ENCODE results near the gene SYNGAP1.
"Not testable (repeated sequence)": the region's sequence is repeated elsewhere in the genome, so short reads cannot be mapped to it uniquely, and the experiment has no call there.

The SYNGAP1 gene

GRCh38 chr6:33469661-33470060 is 49.8 kb downstream of the SYNGAP1 start:
- no peak for DNase-seq (ENCODE audit: low read depth in 2 of 2)

- no peak for DNase-seq (ENCODE audit: low read depth in 2 of 2)
These were observed 58.0 kb downstream of the SYNGAP1 start for GRCh38 chr6:33477864-33478263.

GRCh38 chr6:33481192-33481591 is 61.3 kb downstream of the SYNGAP1 start:
- DNase-seq (ENCODE audit: low read depth in 2 of 2) = no peak

- DNase-seq (ENCODE audit: low read depth in 2 of 2) = not testable (repeated sequence)
These were observed 62.8 kb downstream of the SYNGAP1 start for GRCh38 chr6:33482620-33483019.

GRCh38 chr6:33483678-33484077 is 63.8 kb downstream of the SYNGAP1 start:
- no peak for DNase-seq (ENCODE audit: low read depth in 2 of 2)

- DNase-seq (ENCODE audit: low read depth in 2 of 2) = not testable (repeated sequence)
These were observed 64.9 kb downstream of the SYNGAP1 start for GRCh38 chr6:33484673-33485262.

- not testable (repeated sequence) for DNase-seq (ENCODE audit: low read depth in 2 of 2)
These were observed 65.8 kb downstream of the SYNGAP1 start for GRCh38 chr6:33485680-33486079.

GRCh38 chr6:33488339-33488738 is 68.5 kb downstream of the SYNGAP1 start:
- DNase-seq (ENCODE audit: low read depth in 2 of 2) = no peak

GRCh38 chr6:33490198-33490597 is 70.3 kb downstream of the SYNGAP1 start:
- no peak for DNase-seq (ENCODE audit: low read depth in 2 of 2)

GRCh38 chr6:33490621-33491020 is 70.8 kb downstream of the SYNGAP1 start:
- DNase-seq (ENCODE audit: low read depth in 2 of 2) = no peak

GRCh38 chr6:33492093-33492492 is 72.2 kb downstream of the SYNGAP1 start:
- DNase-seq (ENCODE audit: low read depth in 2 of 2) = no peak

GRCh38 chr6:33497157-33497556 is 77.3 kb downstream of the SYNGAP1 start:
- no peak for DNase-seq (ENCODE audit: low read depth in 2 of 2)

- no peak for DNase-seq (ENCODE audit: low read depth in 2 of 2)
These were observed 82.6 kb downstream of the SYNGAP1 start for GRCh38 chr6:33502486-33502885.

GRCh38 chr6:33504486-33504885 is 84.6 kb downstream of the SYNGAP1 start:
- DNase-seq (ENCODE audit: low read depth in 2 of 2) = no peak
